Kidney (tissue), 14 donors: ENCODE results near the gene GALNT18. TPM values are rescaled to one million over a fixed set of nuclear protein-coding genes. Genes with fewer than 3 reads are reported as not detected.

Experiments used
- DNase-seq, 5 donors: peaks; one replicate each; pipeline ENCODE4 v3.0.0-alpha.2; 2013 to 2020
- FAIRE-seq: peaks from 2 replicates; lab custom pipeline; 2012; peaks lifted over from hg19 to GRCh38; lab: Jason Lieb, UNC
- H3K27ac ChIP-seq, 2 donors: one replicate each; pipeline ENCODE4 v1.7.0; 2013; ENCODE audit warnings: low read depth in 2 of 2, low read length in 2 of 2, inconsistent platforms in 1 of 2
- H3K27me3 ChIP-seq: one replicate; pipeline ENCODE4 v1.7.1; 2013; ENCODE audit warnings: low read length, inconsistent platforms; ENCODE audit not compliant: control insufficient read depth, insufficient read depth
- H3K36me3 ChIP-seq, 3 donors: one replicate each; pipeline versions ENCODE4 v1.7.0 to v1.7.1; 2013; ENCODE audit warnings: low read length in 3 of 3, control low read depth in 1 of 3, inconsistent platforms in 1 of 3; ENCODE audit not compliant: insufficient read depth in 3 of 3, control insufficient read depth in 2 of 3
- H3K4me1 ChIP-seq, 3 donors: one replicate each; pipeline versions ENCODE4 v1.7.0 to v1.7.1; 2013; ENCODE audit warnings: low read length in 3 of 3, inconsistent platforms in 1 of 3, low read depth in 1 of 3; ENCODE audit not compliant: control insufficient read depth in 2 of 3, insufficient read depth in 2 of 3
- H3K4me3 ChIP-seq, 3 donors: one replicate each; pipeline versions ENCODE4 v1.7.0 to v1.8.1; 2013; ENCODE audit warnings: low read length in 3 of 3, control low read depth in 1 of 3, inconsistent platforms in 1 of 3
- H3K9ac ChIP-seq, 3 donors: one replicate each; pipeline versions ENCODE4 v1.7.0 to v1.7.1; 2013; ENCODE audit warnings: low read length in 3 of 3, control low read depth in 1 of 3, inconsistent platforms in 1 of 3
- H3K9me3 ChIP-seq, 3 donors: one replicate each; pipeline versions ENCODE4 v1.7.0 to v1.7.1; 2013; ENCODE audit warnings: low read length in 3 of 3, control low read depth in 1 of 3, inconsistent platforms in 1 of 3; ENCODE audit not compliant: control insufficient read depth in 2 of 3, insufficient read depth in 1 of 3
- CTCF ChIP-seq: IDR thresholded peaks from 3 replicates; pipeline ENCODE4 v1.5.1; 2012; ENCODE audit warnings: mild to moderate bottlenecking, moderate library complexity, borderline replicate concordance; ENCODE audit not compliant: insufficient read depth; ENCODE audit errors: extremely low read depth
- intact Hi-C: fragments of 100-400 bp; cut with DNase I; formaldehyde crosslinking; loops from one replicate; pipeline ENCODE4 v1.11.1; 2022
- polyA plus RNA-seq: library from polyadenylated mRNA; stranded (reverse); fragments of 350-450 nt; fragmentation: Illumina TruSeq; extraction: RNeasy Lipid Tissue Mini Kit (QIAGEN cat#74804); gene quantifications from one replicate; pipeline ENCODE4 v1.2.3, GENCODE V29; 2014; ENCODE audit warnings: low read depth, low replicate concordance; ENCODE audit not compliant: insufficient read depth
- total RNA-seq: library from RNA; stranded (reverse); fragmentation: NEBNext Ultra II Directional; extraction: Animal tissue kit (Norgen Biotek cat#: 25700); gene quantifications from one replicate; pipeline ENCODE4 v1.2.1, GENCODE V29; 2021
- donor health status: control.
- donor health status: control.
- donor health status: control.
- donor health status: control.
- donor health status: control.
- donor health status: DM: yes; HTN: yes; CAD: no.
- donor health status: Normal renal cell carcinoma (clear cell type).

The GALNT18 gene
- total and polyA plus RNA-seq, 2 donors from 2014 or later, result 27.2 to 42.1 TPM

GRCh38 chr11:11420191-11420898 is 201.5 kb downstream of the GALNT18 start:
- no peaks in the 10 kb centered on the region for H3K9me3 ChIP-seq
- peaks cover 0 to 4% (median 0%) of the 10 kb centered on the region in 3 donors for H3K36me3 ChIP-seq
- peak in 1 of 5 donors; percentile 43 for DNase-seq
- no peak for FAIRE-seq
- H3K4me3 ChIP-seq, result no peak overlapping the region
- no peak overlapping the region for H3K27ac ChIP-seq
- no peak for TF ChIP-seq CTCF
- H3K4me1 ChIP-seq, result peaks cover 0 to 18% (median 17%) of the 10 kb centered on the region in 3 donors
- intact Hi-C loops, result no loop called here
- no peaks in the 10 kb centered on the region for H3K27me3 ChIP-seq
- no peak overlapping the region for H3K9ac ChIP-seq

GRCh38 chr11:11419747-11420146 is 202.1 kb downstream of the GALNT18 start:
- H3K9me3 ChIP-seq, result no peaks in the 10 kb centered on the region
- peaks cover 0 to 4% (median 0%) of the 10 kb centered on the region in 3 donors for H3K36me3 ChIP-seq
- no peaks in the 10 kb centered on the region for H3K27me3 ChIP-seq
- H3K4me1 ChIP-seq, result peaks cover 0 to 22% (median 21%) of the 10 kb centered on the region in 3 donors
- no peak overlapping the region for H3K9ac ChIP-seq
- TF ChIP-seq CTCF, result no peak
- DNase-seq (no peak), FAIRE-seq (no peak)
- no peak overlapping the region for H3K27ac ChIP-seq
- intact Hi-C loops, result no loop called here
- no peak overlapping the region for H3K4me3 ChIP-seq

GRCh38 chr11:11416917-11417316 is 204.9 kb downstream of the GALNT18 start:
- Histone ChIP-seq H3K27me3 (no peaks in the 10 kb centered on the region), H3K9ac (no peak overlapping the region), H3K36me3 (no peaks in the 10 kb centered on the region), H3K9me3 (no peaks in the 10 kb centered on the region), H3K4me1 (peaks cover 0 to 22% (median 18%) of the 10 kb centered on the region in 3 donors), H3K4me3 (no peak overlapping the region), H3K27ac (peak overlapping the region in 1 of 2 donors; percentile 45)
- intact Hi-C loops, result no loop called here
- TF ChIP-seq CTCF, result no peak
- no peak for DNase-seq
- no peak for FAIRE-seq

GRCh38 chr11:11416502-11416901 is 205.3 kb downstream of the GALNT18 start:
- no peak for FAIRE-seq
- DNase-seq, result no peak
- Histone ChIP-seq H3K27ac (peak overlapping the region; percentile 11 to 45), H3K9me3 (no peaks in the 10 kb centered on the region), H3K4me1 (peaks cover 0 to 22% (median 18%) of the 10 kb centered on the region in 3 donors), H3K9ac (no peak overlapping the region), H3K27me3 (no peaks in the 10 kb centered on the region), H3K4me3 (no peak overlapping the region), H3K36me3 (no peaks in the 10 kb centered on the region)
- intact Hi-C loops, result no loop called here
- TF ChIP-seq CTCF, result no peak
